Vagina (tissue), 2 donors: ENCODE results near the gene DDI2. TPM values are rescaled to one million over a fixed set of nuclear protein-coding genes. Genes with fewer than 3 reads are reported as not detected.
A peak's percentile ranks its signal among the peaks of the same experiment; 100 is the strongest.

Source experiments
- DNase-seq, 2 donors: peaks; one replicate each; pipeline ENCODE4 v3.0.0-alpha.2; 2017; ENCODE audit errors: extremely low spot score in 2 of 2
- H3K27ac ChIP-seq: fragments of 200-600 bp; sonication (generic); one replicate; pipeline ENCODE4 v1.5.1; 2019
- H3K27me3 ChIP-seq: fragments of 200-600 bp; sonication (generic); one replicate; pipeline ENCODE4 v1.5.1; 2019
- H3K36me3 ChIP-seq, 2 donors: fragments of 200-600 bp; sonication (generic); one replicate each; pipeline ENCODE4 v1.5.1; 2017 to 2019
- H3K4me1 ChIP-seq: fragments of 200-600 bp; sonication (generic); one replicate; pipeline ENCODE4 v1.5.1; 2019
- H3K4me3 ChIP-seq, 2 donors: fragments of 200-600 bp; sonication (generic); 1 replicate in 1 of 2; 2 replicates in 1 of 2; pipeline ENCODE4 v1.5.1; 2016 to 2019
- H3K9me3 ChIP-seq: fragments of 200-600 bp; sonication (generic); one replicate; pipeline ENCODE4 v1.5.1; 2019
- CTCF ChIP-seq, 3 experiments: fragments of 450-650 bp in 2 of 3; fragments of 200-600 bp in 1 of 3; sonication (generic) in 1 of 3; IDR thresholded peaks; one replicate each; pipeline ENCODE4 v1.5.1; 2017 to 2019; ENCODE audit warnings: antibody characterized with exemption in 3 of 3, mild to moderate bottlenecking in 2 of 3, moderate library complexity in 2 of 3
- POLR2A ChIP-seq, 2 donors: fragments of 450-650 bp; IDR thresholded peaks; one replicate each; pipeline ENCODE4 v1.6.1; 2017; ENCODE audit warnings: antibody characterized with exemption in 2 of 2, mild to moderate bottlenecking in 2 of 2, moderate library complexity in 2 of 2
- POLR2AphosphoS5 ChIP-seq, 2 donors: sonication (generic); formaldehyde crosslinking; IDR thresholded peaks; one replicate each; pipeline ENCODE4 v1.9.0; 2017; ENCODE audit warnings: antibody characterized with exemption in 2 of 2, mild to moderate bottlenecking in 2 of 2, low read depth in 1 of 2; ENCODE audit not compliant: insufficient read depth in 1 of 2
- intact Hi-C: fragments of 100-400 bp; cut with DNase I; formaldehyde crosslinking; loops from one replicate; pipeline ENCODE4 v1.15.1; 2023
- total RNA-seq: library from RNA; depleted of rRNA; stranded (reverse); fragments of >200 nt; gene quantifications from one replicate; pipeline ENCODE4 v1.2.3, GENCODE V29; 2016

The DDI2 gene
- total RNA-seq, 1 donor from 2014 or later: 59.2 TPM

- Histone ChIP-seq H3K4me3 (no peak overlapping the region), H3K36me3 (peaks cover 0 to 5% of the 10 kb centered on the region in 2 donors), H3K4me1 (no peaks in the 10 kb centered on the region), H3K9me3 (no peaks in the 10 kb centered on the region), H3K27ac (no peak overlapping the region), H3K27me3 (no peaks in the 10 kb centered on the region)
- intact Hi-C loops: no loop called here
- DNase-seq: no peak
- TF ChIP-seq POLR2AphosphoS5 (IDR thresholded peaks at IDR 0.05; ENCODE audit: insufficient read depth in 1 of 2, low read depth in 1 of 2) (no peak), CTCF (IDR thresholded peaks at IDR 0.05) (no peak), POLR2A (IDR thresholded peaks at IDR 0.05) (no peak)
These were observed 43.8 kb upstream of the DDI2 start for GRCh38 chr1:15573477-15573876.

- intact Hi-C loops: no loop called here
- no peak overlapping the region for H3K4me3 ChIP-seq
- peaks cover 0 to under 1% of the 10 kb centered on the region in 2 donors for H3K36me3 ChIP-seq
- no peaks in the 10 kb centered on the region for H3K9me3 ChIP-seq
- no peak for TF ChIP-seq CTCF (IDR thresholded peaks at IDR 0.05)
- no peak for TF ChIP-seq POLR2AphosphoS5 (IDR thresholded peaks at IDR 0.05; ENCODE audit: insufficient read depth in 1 of 2, low read depth in 1 of 2)
- no peak for TF ChIP-seq POLR2A (IDR thresholded peaks at IDR 0.05)
- no peak for DNase-seq
- no peaks in the 10 kb centered on the region for H3K4me1 ChIP-seq
- H3K27me3 ChIP-seq: no peaks in the 10 kb centered on the region
- no peak overlapping the region for H3K27ac ChIP-seq
These were observed 42.5 kb upstream of the DDI2 start for GRCh38 chr1:15574741-15575140.

GRCh38 chr1:15575549-15576150, 41.6 kb upstream of the DDI2 start:
- no peak for TF ChIP-seq POLR2A (IDR thresholded peaks at IDR 0.05)
- no peak for TF ChIP-seq POLR2AphosphoS5 (IDR thresholded peaks at IDR 0.05; ENCODE audit: insufficient read depth in 1 of 2, low read depth in 1 of 2)
- TF ChIP-seq CTCF (IDR thresholded peaks at IDR 0.05): no peak
- no peak for DNase-seq
- intact Hi-C loops: no loop called here
- Histone ChIP-seq H3K9me3 (no peaks in the 10 kb centered on the region), H3K36me3 (no peaks in the 10 kb centered on the region), H3K27ac (no peak overlapping the region), H3K4me1 (no peaks in the 10 kb centered on the region), H3K4me3 (no peak overlapping the region), H3K27me3 (no peaks in the 10 kb centered on the region)

GRCh38 chr1:15577691-15578090, 39.6 kb upstream of the DDI2 start:
- no peaks in the 10 kb centered on the region for H3K9me3 ChIP-seq
- no peak for TF ChIP-seq CTCF (IDR thresholded peaks at IDR 0.05)
- TF ChIP-seq POLR2AphosphoS5 (IDR thresholded peaks at IDR 0.05; ENCODE audit: insufficient read depth in 1 of 2, low read depth in 1 of 2): no peak
- no peak for TF ChIP-seq POLR2A (IDR thresholded peaks at IDR 0.05)
- H3K27me3 ChIP-seq: no peaks in the 10 kb centered on the region
- intact Hi-C loops: no loop called here
- no peaks in the 10 kb centered on the region for H3K4me1 ChIP-seq
- no peaks in the 10 kb centered on the region for H3K36me3 ChIP-seq
- no peak overlapping the region for H3K27ac ChIP-seq
- no peak for DNase-seq
- H3K4me3 ChIP-seq: no peak overlapping the region

- intact Hi-C loops: no loop called here
- H3K9me3 ChIP-seq: no peaks in the 10 kb centered on the region
- H3K36me3 ChIP-seq: no peaks in the 10 kb centered on the region
- H3K27me3 ChIP-seq: no peaks in the 10 kb centered on the region
- no peak overlapping the region for H3K4me3 ChIP-seq
- TF ChIP-seq CTCF (IDR thresholded peaks at IDR 0.05): no peak
- peak in 1 of 2 donors; percentile 6 for TF ChIP-seq POLR2AphosphoS5 (IDR thresholded peaks at IDR 0.05; ENCODE audit: insufficient read depth in 1 of 2, low read depth in 1 of 2)
- DNase-seq: no peak
- no peak overlapping the region for H3K27ac ChIP-seq
- H3K4me1 ChIP-seq: peaks cover 2% of the 10 kb centered on the region
These were observed 38.2 kb upstream of the DDI2 start for GRCh38 chr1:15578921-15579682.
